ENCODE data around the gene MGAT3.

The MGAT3 gene

DNA sequence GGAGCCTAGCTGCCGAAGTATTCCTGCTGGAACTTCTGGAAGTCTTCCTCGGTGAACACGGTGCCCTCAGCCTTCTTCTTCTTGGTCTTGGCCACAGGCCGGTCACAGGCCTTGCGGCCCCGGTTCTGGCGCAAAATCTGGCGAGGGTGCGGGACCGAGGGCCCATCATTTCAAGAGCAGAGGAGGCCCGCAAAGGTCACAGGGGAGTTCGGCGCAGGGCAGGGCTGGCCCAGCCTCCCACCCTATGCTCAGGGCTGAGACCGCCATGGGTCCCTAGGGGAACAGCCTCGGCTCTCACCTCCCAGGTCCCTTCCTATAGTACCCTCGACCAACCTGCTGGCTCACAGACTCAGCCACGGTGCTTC, 72.7 kb downstream of the MGAT3 start:
- DNase-seq (ENCODE audit: low read depth), result no peak

DNA sequence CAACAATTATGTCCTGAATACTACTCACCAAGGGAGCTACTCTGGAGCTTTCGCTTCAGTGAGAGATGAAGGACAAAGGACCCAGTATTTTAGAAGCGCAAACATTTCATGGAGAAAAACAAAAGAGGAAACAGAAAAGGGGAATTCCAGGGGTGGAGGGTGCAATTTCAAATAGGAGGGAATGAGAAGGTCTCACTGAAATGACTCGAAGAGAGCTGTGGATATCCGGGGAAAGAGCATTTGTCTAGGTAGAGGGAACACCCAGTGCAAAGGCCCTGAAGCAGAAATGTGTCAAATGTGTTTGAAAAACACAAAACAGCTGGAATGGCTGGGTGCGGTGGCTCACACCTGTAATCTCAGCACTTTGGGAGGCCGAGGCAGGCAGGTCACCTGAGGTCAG, 73.3 kb downstream of the MGAT3 start:
- no peak for DNase-seq (ENCODE audit: low read depth)

DNA sequence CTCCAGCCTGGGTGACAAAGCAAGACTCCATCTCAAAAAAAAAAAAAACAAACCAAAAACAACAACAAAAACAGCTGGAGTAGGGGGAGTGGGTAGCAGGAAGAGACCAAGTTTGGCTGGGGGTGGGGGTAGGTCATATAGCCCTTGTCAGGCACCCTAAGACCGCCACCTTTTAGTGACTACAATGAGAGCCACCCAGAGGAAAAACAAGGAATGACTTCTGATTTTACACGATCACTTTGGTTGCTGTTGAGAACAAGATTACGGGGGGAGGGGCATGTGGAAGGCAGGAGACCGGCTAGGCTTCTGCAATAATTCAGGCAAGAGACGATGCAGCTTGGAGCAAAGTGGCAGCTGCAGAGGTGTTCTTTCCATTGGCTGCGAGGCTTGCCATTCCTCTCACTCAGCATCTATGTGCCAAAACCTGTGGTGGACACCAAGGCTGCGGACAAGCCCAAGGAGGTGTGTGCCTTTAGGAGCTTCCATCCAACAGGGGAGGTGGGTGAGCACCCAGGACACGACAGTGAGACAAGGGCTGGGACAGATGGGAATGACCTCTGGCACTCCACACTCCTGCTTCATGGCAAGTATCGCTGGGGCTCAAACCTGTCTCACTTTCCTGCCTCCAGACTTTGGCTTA, 74.0 kb downstream of the MGAT3 start:
- DNase-seq (ENCODE audit: low read depth), result no peak

DNA sequence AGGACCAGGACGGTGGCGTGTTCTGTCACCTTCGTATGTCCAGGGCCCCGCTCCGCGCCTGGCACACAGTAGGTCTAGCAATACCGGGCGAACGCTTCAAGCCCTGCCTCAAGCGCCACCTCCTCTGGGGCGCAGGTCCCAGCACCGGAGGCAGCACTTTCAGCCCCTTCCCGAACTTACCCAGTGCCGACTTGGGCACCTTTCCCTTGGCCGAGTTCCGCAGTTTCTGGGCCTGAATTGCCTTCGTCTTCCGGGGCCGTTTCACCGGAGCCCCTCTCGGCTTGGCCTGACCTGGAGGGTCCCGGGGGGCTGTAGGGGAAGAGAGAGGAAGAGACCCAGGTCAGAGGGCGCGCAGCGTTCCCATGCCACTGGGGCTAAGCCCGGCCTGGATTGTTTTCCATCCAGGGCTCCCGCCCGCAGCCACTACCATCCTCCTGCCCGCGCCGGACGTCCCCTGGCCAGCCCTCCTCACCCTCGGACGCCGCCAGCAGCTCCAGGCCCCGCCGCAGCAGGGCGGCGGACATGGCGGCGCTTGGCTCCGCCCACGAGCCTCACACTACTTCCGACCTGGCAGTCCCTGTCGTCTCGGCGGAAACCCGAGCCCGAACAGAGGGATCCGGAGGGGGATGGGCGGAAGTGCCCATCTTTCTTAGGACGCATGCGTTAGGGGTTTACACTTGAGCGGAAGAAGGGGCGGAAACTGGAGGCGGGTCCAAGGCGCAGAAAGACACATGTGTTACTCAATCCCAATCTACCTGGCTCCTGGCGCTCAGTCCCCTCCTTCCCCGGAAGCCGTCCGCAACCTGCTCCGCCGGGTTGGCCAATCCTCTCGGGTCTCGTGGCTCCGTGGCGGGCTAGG, 75.6 kb downstream of the MGAT3 start, which contains the start of gene RPS19BP1:
Gene RPS19BP1 (minus strand): TSS at position 534 of the 859 bp plus-strand sequence. CDS start 10 bp downstream, at position 524.
- DNase-seq (ENCODE audit: low read depth), result peak; percentile 98

DNA sequence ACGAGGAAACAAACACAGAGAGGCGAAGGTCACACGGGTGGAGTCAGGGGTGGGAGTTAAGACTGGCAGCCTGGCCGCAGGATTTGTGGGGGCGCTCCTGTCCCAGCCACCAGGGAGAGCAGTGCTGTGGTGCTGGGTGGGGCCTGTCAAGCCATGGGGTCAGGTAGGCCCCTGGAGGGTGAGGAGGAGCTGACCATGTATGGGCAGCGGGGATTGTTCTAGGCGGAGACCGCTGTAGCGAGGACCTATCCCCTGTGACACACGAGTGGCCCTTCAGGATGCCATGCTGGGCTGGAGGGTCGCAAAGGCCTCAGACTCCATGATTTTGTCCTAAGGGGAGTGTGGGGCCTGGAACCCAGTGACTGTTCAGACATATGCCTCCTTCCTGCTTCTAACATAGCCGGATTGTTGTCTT, 77.3 kb downstream of the MGAT3 start:
- no peak for DNase-seq (ENCODE audit: low read depth)

DNA sequence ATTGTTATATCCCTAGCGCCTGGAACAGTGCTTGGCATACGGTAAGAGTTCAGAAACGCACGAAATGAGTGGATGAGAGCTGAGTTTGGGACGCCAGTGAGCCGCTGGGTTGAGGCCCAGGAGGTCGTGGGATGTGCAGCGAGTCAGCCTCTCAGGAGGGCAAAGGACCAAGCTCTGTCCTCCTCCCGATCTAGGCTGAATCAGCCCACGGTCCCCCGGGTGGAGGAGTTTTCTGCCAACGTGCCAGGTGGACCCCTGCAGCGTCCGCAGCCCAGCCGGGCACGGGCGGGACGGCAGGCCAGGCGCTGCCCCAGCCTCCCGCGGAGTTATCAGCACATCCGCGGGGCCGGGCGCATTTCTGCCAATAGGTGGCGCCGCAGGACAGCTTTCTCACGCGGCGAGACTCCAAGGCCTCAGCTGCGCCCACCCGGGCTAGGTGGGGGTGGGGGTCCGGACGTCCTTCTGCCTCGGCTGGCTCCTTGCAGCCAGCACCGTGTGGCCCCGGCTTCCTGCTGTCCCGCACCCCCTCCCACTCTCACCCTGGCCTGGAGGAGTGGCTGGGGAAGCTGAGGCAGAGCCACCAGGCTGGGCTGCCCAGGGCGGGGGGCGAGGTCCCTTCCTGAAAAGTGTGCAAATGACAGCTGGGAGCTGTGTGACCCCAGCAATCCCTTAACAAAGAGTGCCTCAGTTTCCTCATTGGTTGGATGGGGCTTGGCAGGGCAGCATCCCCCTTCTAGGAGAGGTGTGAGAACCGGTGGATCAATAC, 78.0 kb downstream of the MGAT3 start:
- peak; percentile 79 for DNase-seq (ENCODE audit: low read depth)

DNA sequence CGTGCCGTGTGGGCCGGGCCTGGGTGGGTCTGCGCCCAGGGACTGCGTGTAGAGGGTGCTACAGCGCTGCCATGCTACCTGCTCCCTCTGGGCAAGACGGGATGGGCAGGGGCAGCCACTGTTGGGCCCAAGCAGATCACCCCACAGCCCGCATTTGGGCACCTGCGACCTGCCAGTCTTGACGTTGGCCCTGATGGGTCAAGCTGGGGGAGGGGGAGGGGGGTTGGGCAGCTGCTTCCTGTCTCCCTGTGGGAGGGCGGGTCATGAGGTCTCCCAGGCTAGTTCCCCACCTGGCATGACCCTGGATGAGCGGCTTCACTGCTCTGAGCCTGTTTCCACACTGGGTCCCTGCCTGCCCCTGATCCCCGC, 78.5 kb downstream of the MGAT3 start:
- DNase-seq (ENCODE audit: low read depth), result no peak

DNA sequence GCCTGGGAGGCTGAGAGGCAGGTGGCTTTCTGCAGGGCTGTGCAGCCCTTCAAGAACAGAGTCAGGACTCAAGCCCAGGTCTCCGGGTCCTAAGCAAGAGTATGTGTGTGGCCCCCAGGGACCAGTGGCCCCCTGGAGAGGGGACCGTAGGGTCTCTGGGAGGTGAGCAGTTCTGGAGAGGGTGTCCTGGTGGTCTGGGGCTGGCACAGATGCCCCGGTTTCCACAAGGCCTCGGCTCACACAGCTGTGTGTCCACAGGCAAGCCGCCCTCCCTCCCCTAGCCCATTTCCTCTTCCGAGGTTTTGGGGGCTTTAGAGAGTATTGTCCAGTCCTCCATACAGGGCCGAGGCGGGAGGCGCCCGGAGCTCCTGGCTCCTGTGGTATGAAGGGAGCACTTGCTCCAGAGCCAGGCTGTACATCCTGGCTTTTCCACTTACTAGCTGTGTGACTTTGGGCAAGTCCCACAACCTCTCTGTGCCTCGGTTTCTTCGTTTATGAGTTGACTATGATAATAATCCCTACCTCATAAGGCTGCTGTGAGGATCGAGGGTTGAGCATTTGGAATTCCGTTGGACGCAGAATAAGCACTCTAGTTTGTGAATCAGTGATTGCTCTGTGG, 79.1 kb downstream of the MGAT3 start:
- no peak for DNase-seq (ENCODE audit: low read depth)

DNA sequence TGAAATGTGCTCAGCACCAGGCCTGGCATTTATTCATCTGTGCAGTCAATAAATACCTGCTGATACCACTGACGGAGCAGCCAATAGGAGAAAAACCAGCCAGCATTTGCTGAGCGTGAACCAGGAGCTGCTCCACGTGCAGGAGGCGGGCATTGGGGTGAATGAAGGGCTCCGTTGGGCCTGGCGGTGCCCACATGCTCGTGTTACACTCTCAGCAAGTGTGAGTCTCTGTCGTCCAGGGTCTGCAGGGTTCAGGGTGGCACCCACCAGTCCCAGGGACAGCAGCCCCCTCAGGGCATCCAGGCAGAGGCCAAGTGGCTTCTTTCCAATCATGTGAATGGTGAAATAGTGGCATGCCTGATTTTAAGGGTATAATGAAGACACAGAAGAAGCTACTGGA, 79.9 kb downstream of the MGAT3 start:
- no peak for DNase-seq (ENCODE audit: low read depth)

DNA sequence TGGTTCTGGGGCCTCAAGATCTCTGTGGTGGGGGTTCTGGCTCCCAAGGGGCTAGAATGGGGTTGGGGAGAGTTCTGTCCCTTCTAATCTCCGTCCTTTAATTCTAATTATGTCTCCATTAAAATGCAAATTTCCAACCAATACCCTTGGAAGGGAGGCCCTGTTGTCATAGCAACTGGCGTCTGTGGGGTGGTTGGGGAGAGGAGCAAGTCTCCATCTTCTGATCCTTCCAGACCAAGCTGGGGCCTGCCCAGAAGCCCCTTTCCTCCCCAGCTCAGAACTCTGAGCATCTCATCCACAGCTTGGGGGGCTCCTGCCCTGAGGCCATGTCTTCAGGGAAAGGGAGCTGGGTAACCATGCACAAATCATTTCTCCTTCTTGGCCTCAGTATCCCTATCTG, 81.2 kb downstream of the MGAT3 start:
- DNase-seq (ENCODE audit: low read depth), result no peak
